ENCODE measurements around the gene SYT11.
"Not testable (repeated sequence)": the region's sequence is repeated elsewhere in the genome, so short reads cannot be mapped to it uniquely, and the experiment has no call there.

Gene SYT11, protein sequence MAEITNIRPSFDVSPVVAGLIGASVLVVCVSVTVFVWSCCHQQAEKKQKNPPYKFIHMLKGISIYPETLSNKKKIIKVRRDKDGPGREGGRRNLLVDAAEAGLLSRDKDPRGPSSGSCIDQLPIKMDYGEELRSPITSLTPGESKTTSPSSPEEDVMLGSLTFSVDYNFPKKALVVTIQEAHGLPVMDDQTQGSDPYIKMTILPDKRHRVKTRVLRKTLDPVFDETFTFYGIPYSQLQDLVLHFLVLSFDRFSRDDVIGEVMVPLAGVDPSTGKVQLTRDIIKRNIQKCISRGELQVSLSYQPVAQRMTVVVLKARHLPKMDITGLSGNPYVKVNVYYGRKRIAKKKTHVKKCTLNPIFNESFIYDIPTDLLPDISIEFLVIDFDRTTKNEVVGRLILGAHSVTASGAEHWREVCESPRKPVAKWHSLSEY

DNA sequence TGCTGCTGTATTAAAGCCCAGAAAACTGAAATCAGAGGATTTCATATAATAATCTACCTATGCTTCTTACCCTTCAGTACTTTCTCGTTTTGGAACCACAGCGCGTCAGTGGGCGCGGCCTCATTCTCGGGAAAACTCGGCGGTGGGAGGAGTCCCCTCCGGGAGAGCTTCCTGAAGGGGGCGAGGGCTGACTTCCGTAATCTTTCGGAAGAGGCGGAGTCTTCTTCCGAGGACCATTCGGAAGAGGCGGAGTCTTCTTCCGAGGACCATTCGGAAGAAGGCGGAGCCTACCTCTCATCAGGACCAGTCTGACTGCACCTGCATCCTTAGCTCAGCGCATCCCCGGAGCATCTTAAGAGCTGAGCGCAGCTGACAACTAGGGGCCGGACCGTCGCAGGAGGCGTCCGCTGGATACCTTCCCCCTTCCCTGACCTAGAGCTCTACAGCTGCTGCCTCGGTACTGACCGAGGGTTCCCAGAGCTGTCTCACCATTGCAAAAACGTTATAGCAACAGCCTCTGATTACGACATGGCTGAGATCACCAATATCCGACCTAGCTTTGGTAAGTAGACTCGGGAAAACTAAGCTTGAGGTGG is at the start of gene SYT11:
SYT11 (plus strand) TSS at position 334 of the 596 bp plus-strand sequence; CDS start at position 529, 195 bp downstream.
- DNase-seq = peak; percentile 99

DNA sequence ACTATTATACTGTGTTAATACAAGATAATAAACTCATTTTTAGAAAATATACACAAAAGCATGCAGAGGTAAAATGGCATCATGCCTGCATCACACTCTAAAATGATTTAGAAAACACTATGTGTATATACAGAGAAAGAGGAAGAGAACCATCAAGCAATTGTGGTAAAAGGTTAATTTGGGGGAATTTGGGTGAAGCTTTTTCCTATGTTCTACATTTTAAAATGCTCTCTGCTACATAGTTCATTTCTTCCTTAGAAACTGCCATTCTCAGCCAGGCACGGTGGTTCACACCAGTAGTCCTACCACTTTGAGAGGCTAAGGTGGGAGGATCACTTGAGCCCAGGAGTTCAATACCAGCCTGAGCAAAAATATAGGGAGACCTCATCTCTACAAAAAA is 46.5 kb upstream of the SYT11 start:
- no peak for DNase-seq

DNA sequence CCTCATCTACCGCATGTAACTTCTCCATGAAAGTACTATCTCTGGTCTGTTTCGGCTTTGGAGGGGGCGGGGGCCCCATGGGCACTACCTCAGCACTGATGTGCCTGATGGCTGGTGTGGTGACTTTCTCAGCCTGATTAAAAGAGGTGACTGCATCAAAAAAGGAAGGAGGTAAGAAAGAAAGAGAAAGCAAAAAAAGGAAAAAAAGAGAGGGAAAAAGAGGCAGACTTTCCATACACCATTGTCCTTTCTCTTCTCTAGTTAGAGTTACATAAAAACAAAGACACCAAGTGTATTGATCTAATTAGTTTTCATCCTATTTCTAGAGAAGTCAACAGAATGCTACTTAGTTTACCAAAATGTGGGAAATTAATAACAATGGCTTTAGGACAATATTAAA is 45.7 kb upstream of the SYT11 start:
- no peak for DNase-seq

DNA sequence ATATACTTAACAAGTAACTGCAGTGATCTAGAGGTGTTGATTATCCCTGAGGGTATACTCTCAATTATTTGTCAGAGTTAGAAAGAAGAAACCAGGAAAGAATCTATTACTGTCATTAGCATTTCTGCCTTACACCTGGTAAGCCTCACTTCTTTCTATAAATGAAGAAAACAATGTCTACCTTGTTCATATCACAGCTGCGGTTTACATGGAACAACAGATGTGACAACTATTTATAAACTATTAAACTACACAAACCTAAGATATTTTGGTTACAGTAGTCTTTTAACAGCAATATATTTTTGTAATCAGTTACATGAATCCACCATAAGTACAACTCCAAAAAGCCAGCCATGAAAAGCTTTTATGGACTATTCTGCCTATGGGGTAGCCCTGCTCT is 43.0 kb upstream of the SYT11 start:
- DNase-seq = no peak

DNA sequence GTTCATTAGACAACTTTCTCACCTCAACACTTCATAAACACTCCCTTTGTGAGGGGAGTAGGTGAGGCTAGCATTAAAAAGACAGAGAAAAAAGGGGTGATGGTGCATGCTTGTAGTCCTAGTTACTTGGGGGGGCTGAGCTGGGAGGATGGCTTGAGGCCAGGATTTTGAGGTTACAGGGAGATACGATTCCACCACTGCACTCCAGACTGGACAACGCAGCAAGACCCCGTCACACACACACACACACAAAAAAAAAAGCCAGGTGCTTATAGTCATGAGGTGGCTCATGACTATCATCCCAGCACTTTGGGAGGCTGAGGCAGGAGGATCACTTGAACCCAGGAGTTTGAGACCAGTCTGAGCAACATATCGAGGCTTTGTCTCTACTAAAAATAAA is 31.9 kb upstream of the SYT11 start:
- no peak for DNase-seq

DNA sequence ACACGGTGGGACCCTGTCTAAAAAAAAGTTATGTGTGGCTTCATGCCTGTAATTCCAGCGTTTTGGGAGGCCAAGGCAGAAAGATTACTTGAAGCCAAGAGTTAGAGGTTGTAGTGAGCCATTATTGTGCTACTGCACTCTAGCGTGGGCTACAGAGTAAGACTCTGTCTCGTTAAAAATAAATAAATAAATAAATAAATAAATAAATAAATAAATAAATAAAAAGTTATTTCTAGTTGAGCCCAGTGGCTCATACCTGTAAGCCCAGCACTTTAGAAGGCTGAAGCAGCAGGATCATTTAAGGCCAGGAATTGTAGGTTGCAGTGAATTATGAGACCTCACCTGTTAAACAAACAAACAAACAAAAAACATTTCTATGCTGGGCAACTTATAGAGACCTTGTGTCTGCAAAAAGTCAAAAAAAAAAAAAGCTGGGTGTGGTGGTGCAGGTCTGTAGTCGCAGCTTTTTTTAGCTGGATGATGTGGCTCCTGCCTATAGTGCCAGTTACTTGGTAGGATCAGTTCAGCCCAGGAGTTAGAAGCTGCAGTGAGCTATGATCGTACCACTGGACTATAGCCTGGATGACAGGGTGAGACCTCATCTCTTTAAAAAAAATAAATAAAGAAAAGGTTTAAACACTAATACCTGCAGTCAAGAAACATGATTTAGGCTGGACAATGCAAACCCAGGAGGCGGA is 27.9 kb upstream of the SYT11 start:
- no peak for DNase-seq

DNA sequence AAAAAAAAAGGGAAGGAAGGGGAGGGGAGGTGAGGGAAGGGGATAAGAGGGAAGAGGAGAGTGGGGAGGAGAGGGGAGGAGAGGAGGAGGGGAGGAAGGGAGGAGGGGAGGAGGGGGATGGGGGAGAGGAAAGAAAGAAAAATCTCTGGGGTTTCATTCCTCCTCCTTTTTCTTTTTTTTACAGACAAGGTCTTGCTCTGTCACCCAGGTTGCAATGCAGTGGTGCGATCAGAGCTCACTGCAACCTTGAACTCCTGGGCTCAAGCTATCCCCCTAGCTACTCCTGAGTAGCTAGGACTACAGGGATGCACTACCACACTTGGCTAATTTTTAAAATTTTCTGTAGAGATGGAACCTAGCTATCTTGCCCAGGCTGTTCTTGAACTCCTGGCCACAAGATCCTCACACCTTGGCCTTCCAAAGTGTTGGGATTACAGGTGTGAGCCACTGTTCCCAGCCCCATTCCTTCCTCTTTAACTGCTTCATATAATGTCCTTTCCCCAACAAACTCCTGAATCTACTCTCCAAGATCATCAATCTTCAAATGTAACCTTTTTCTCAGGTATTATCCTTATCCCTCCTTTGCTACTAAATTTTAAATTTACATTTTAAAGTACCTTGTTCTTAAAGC is 25.6 kb upstream of the SYT11 start:
- no peak for DNase-seq

DNA sequence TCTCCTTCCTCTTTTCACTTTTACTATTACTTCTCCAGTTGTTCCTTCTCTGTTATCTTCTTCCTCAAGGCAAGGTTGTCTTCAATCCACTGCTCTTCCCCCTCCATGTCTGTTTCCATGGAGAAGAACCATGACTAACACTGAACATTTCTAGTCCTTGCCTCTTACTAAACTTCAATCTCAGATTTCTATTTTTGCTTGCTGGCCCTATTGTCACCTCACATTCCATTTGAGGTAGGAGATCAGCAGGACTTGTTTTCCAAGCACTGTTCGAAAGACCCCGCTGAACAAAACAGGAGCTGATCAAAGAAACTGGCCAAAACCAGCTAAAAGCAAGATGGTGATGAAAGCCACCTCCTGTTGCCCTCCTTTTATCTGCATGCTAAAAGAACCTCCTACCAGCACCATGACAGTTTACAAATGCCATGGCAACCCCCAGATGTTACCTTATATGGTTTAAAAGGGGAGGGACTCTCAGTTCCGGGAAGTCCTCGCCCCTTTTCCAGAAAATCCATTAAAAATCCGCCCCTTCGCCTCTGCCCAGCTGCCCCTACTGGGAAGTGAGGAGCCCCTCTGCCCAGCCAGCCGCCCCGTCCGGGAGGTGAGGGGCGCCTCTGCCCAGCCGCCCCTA is 25.0 kb upstream of the SYT11 start:
- DNase-seq = no peak

DNA sequence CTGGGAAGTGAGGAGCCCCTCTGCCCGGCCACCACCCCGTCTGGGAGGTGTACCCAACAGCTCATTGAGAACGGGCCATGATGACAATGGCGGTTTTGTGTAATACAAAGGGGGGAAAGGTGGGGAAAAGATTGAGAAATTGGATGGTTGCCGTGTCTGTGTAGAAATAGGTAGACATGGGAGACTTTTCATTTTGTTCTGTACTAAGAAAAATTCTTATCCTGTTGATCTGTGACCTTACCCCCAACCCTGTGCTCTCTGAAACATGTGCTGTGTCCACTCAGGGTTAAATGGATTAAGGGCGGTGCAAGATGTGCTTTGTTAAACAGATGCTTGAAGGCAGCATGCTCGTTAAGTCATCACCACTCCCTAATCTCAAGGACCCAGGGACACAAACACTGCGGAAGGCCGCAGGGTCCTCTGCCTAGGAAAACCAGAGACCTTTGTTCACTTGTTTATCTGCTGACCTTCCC is 24.4 kb upstream of the SYT11 start:
- not testable (repeated sequence) for DNase-seq

DNA sequence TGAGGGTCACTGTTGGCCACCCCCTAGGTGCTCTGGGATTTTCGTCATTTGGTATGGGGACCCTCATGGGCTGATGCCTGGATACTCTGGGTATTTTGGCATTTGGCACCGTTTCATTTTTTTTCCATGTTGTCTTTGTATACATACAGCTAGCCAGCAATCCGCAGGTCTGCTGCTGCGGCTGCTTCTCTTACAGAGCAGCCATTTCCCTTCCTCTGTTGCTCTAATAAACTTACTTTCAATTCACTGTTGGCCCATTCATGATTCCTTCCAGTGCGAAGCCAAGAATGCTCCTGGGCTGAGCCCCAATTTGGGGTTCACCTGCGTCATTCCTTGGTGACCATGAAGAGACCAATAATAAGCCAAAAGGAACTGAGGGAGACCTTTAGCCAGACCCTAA is 23.8 kb upstream of the SYT11 start:
- no peak for DNase-seq

DNA sequence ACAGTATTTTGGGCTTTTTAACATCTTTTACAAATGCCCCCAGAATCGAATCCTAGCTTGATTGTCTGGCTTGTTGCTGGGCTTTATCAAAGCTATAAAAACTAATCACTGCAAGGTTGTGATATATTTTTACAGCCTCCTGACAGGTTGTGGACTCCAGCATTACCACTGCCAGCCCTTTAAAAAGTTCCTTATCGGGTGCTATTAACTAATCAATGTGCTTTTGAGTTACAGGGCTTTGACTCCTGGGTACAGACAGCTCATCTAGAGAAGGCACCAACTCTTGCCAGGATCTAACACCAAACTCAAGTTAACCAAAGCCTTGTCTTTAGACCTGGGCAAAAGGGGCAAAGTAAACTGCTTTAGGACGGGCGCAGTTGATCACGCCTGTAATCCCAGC is 19.0 kb upstream of the SYT11 start:
- no peak for DNase-seq

DNA sequence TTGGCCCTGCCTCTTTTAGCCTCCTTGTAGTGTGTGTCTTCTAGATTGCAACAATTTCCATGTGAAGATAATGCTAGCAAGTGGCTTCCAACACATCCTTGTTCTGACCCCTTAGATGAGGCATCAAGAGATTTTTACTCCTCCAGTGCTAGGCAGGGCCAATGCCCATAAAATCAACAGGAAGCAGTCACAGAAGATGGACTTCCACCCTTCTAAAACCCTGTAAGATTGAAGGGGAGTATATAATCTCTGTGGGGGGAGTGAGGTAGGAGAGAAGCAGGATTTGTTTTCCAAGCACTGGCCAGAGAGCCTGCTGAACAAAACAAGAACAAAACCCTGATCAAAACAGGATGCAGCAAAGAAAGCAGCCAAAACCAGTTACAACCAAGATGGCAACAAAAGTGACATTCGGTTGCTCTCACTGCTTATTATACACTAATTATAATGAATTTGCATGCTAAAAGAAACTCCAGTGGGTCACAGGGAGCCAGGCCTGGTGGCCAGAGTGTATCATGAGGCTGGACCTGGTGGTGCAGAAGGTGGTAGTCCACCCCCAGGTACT is 14.4 kb upstream of the SYT11 start:
- DNase-seq = no peak

DNA sequence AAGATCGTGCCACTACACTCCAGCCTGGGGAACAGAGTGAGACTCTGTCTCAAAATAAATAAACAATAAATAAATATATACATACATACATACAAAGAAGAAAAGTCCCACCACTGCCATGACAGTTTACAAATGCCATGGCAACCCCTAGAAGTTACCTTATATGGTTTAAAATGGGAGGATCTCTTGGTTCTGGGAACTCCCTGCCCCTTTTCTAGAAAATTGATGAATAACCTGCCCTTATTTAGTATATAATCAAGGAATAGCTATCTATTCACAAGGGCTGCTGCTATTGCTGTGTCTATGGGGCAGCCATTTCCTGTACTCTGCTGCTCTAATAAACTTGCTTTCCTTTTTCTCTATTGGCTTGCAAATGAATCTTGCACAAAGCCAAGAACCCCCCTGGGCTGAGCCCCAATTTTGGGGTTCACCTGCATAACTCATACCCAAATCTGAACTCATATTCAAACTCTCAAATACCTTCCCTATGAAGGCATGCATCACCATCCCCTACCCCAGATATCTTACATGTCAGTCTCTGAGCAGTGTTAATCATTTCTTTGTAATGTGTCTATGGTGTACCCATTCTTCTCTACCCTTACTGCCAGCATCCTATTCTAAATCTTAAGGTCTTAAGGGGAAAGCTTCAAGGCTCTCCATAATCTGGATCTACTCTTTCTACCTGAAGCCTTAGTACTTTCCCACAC is 11.4 kb upstream of the SYT11 start:
- no peak for DNase-seq

DNA sequence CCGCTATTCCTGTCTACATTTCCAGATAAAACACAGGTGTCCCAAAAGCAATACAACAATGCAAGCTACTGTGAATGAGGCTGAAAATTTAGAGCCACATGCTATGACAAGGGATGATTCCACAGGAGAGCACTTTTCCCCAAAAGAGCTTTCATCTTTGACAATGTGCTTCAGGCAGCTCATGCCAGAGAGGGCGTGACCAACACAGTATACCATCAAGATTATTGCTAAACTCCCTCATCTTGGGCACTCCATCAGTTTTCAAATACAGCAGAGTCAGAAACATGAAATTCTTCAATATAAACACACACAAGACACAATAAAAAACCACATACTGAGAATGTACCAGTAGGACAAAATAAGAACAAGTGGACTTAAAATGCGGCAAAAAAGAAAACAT is 9.0 kb upstream of the SYT11 start:
- no peak for DNase-seq

DNA sequence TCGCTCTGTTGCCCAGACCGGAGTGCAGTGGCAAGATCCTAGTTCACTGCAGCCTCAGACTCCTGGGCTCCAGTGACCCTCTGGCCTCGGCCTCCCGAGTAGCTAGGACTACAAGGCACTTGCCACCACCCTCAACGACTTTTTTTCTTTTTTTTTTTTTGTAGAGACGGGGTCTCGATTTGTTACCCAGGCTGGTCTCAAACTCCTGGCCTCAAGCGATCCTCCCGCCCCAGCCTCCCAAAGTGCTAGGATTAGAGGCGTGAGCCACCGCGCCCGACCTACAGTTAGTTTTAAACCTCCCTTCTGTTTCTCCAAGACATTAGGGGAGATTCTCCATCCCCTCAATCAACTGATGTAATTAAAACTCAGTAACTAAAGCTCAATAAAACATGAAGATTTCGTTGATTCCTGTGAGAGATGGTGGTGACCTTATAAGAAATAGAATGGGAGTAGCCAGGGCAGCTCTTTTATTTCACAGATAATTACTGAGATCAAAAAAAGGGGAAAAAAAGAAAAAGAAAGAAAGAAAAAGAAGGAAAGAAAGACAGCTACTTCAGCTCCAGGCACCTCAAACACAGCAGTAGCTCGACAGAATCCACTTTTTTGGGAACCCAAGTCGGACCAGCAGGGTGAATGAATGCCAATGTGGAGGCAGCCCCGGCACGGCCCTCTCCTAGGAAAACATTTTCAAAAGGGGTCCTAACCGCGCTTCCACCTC is 3.0 kb upstream of the SYT11 start:
- no peak for DNase-seq

DNA sequence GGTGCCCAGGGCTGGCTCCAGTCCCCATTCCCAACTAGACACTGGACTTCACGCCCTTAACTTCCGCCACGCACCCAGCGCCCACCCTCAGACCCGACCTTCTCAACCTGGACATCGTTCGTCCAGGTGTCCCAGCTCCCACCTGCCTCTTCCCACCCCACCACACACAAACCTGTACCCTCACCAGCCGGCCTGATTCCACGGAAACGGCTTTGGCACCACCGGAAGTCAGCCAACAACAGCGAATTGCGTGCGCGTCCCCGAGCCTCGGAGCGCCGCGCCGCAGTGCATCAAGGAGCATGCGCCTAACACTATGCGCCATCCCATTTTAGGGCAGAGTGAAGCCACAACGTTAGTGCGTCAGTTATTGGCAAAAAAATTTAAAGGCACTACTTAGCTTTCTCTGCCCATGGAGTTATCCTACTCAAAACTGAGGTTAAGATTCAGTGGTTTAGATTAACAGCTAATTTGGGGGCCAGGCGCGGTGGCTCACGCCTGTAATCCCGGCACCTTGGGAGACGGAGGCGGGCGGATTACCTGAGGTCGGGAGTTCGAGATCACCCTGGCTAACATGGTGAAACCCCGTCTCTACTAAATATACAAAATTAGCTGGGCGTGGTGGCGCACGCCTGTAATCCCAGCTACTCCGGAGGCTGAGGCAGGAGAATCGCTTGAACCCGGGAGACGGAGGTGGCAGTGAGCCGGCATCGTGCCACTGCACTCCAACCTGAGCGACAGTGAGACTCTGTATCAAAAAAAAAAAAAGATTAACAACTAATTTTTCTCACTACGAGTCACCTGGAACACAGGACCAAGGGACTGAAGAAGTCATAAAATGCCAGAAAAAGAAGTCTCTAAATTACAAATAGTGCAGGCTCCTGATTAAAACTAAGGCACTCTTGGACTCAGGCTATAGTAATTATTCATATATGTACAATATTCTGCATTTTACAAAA is 2.1 kb upstream of the SYT11 start, which contains the start of gene GON4L:
GON4L (minus strand) TSS at position 240 of the 956 bp plus-strand sequence. CDS start 3,434 bp downstream, outside the sequence.
- DNase-seq = peak; percentile 93

DNA sequence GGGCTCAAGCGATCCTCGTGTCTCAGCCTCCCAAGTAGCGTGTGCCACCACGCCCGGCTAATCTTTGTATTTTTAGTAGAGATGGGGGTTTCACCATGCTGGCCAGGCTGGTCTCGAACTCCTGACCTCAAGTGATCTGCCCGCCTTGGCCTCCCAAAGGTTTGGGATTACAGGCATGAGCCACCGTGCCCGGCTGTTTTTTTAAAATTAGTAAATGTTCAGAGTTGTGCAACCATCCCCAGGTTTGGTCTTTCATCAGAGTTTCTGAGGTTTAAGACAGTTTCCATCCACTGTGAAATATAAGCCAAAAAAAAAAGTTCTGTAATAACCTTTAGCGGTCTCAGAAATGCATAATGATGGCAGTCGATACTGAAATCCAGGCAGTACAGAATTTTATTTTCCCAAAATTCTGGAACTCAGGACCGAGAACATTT is 550 bp upstream of the SYT11 start:
- no peak for DNase-seq

DNA sequence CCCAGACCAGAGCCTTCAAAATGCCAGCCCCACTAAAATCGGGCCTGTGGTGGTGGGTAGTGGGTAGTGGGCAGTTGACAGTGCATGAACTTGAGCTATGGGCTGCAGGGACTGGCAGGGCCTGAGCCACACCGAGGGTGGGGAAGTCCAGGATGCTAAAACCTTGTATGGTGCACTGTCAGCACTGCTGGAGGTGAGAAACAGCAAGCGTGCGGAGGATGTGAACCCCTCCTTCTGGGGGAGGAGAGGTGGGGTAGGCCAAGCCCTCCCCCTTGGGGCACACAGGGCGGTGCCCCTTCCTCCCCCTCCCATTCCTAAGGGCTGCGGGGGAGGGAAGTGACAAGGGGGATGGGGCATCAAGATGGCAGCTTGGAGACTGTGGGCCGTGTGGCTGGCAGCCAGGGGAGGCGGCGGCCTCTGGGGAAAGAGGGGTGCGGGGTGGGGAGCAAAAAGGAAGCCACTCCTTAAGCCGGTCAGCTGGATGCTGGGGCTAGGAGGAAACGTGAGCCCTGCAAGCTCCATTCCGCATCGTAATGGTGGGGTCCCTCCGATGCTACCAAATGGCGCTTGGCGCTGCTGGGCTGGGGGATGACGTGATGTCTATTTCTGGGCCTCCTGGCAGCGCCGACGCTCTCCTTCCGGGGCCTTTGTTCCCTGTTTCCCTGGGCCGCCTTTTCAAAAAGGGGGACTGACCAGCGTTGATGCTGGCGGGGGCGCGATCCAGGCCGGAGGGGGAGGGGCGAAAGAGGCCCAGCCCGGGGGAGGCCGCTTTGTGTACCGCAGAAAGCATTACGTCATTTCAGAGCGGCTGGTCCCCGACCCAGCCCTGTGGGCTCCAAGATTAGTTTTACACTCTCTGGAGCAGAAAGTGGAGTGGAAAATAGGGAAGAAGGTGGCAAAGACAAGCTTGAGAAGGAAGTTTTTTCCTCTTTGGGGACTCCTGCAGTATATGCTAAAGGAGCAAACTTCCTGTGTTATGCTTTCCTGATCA is 809 bp downstream of the SYT11 start:
- DNase-seq = peak; percentile 91

All from NCI-H1105 treated with DMSO at 0.1 percent for 48 hours (cell line).